ENCODE results near the gene MACROD2.

DNA sequence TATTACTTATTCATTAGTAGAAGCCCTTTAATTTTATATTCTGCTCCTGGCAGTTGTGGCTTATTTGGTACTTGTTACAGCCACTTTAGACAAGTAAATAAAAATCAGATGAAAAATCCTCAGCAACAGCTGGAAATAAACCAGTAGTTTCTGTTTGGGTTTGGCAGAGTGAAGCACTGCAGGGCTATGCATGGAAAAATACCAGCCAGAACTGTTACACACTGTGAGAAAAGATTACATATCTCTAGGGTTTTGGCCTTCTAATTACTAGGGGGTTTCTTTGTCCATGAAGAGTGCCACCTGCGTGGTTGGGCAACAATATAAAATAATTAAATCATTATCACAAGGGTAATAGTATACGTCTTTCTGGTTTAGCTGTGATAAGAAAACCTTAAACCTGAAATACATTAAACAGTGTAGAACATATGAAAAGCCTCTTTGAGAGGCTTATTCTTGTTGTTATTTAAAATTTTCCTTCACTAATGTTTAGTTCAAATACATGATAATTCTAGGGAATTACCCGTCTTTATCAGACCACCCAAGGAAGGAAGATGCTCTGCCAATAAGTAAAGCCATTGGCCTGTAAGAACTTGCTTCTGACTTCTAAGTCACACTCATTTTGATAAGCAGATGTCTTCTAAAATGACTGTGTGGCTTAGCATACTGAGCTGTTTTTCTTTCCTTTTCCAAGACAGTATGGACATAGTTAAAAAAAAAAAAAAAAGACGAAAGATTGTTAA is 662.1 kb downstream of the MACROD2 start:
- TF ChIP-seq, protein P1, sequence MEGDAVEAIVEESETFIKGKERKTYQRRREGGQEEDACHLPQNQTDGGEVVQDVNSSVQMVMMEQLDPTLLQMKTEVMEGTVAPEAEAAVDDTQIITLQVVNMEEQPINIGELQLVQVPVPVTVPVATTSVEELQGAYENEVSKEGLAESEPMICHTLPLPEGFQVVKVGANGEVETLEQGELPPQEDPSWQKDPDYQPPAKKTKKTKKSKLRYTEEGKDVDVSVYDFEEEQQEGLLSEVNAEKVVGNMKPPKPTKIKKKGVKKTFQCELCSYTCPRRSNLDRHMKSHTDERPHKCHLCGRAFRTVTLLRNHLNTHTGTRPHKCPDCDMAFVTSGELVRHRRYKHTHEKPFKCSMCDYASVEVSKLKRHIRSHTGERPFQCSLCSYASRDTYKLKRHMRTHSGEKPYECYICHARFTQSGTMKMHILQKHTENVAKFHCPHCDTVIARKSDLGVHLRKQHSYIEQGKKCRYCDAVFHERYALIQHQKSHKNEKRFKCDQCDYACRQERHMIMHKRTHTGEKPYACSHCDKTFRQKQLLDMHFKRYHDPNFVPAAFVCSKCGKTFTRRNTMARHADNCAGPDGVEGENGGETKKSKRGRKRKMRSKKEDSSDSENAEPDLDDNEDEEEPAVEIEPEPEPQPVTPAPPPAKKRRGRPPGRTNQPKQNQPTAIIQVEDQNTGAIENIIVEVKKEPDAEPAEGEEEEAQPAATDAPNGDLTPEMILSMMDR (IDR thresholded peaks at IDR 0.05; ENCODE audit: insufficient read depth, low read length, poor library complexity, severe bottlenecking) = no peak
- no peak for TF ChIP-seq EZH2phosphoT487 (conservative IDR thresholded peaks at IDR 0.05; ENCODE audit: low read length)
